ENCODE data around the gene SULF2. TPM values are rescaled to one million over a fixed set of nuclear protein-coding genes. Genes with fewer than 3 reads are reported as not detected.
"Not testable (repeated sequence)": the region's sequence is repeated elsewhere in the genome, so short reads cannot be mapped to it uniquely, and the experiment has no call there.

The SULF2 gene
- total RNA-seq, 1 donor = 74.7 TPM

- Histone ChIP-seq H3K4me3 (ENCODE audit: low read length) (no peak overlapping the region), H3K9me3 (ENCODE audit: low read depth, low read length) (no peaks in the 10 kb centered on the region), H3K4me1 (ENCODE audit: insufficient read depth, low read length) (peaks cover 6% of the 10 kb centered on the region)
Measured at GRCh38 chr20:47795214-47795907, 10.1 kb upstream of the SULF2 start.

GRCh38 chr20:47794264-47794663 lies 9.0 kb upstream of the SULF2 start:
- not testable (repeated sequence) for H3K9me3 ChIP-seq (ENCODE audit: low read depth, low read length); H3K4me1 ChIP-seq (ENCODE audit: insufficient read depth, low read length); H3K4me3 ChIP-seq (ENCODE audit: low read length); H3K27me3 ChIP-seq (ENCODE audit: insufficient read depth, low read length)

More at GRCh38 chr20:47795214-47795907, 10.1 kb upstream of the SULF2 start:
- H3K27me3 ChIP-seq (ENCODE audit: insufficient read depth, low read length) = no peaks in the 10 kb centered on the region

- peaks cover 4% of the 10 kb centered on the region for H3K4me1 ChIP-seq (ENCODE audit: insufficient read depth, low read length)
- no peaks in the 10 kb centered on the region for H3K9me3 ChIP-seq (ENCODE audit: low read depth, low read length)
- peaks cover 16% of the 10 kb centered on the region for H3K27me3 ChIP-seq (ENCODE audit: insufficient read depth, low read length)
- no peak overlapping the region for H3K4me3 ChIP-seq (ENCODE audit: low read length)
Measured at GRCh38 chr20:47792021-47792618, 6.8 kb upstream of the SULF2 start.

GRCh38 chr20:47791084-47791599 lies 5.9 kb upstream of the SULF2 start:
- Histone ChIP-seq H3K4me3 (ENCODE audit: low read length) (no peak overlapping the region), H3K9me3 (ENCODE audit: low read depth, low read length) (no peaks in the 10 kb centered on the region), H3K4me1 (ENCODE audit: insufficient read depth, low read length) (peaks cover 8% of the 10 kb centered on the region), H3K27me3 (ENCODE audit: insufficient read depth, low read length) (peaks cover 22% of the 10 kb centered on the region)

GRCh38 chr20:47790580-47790965 lies 5.3 kb upstream of the SULF2 start:
- Histone ChIP-seq H3K27me3 (ENCODE audit: insufficient read depth, low read length) (peaks cover 22% of the 10 kb centered on the region), H3K4me3 (ENCODE audit: low read length) (no peak overlapping the region), H3K4me1 (ENCODE audit: insufficient read depth, low read length) (peaks cover 8% of the 10 kb centered on the region)

GRCh38 chr20:47789764-47790579 lies 4.7 kb upstream of the SULF2 start:
- Histone ChIP-seq H3K4me3 (ENCODE audit: low read length) (no peak overlapping the region), H3K9me3 (ENCODE audit: low read depth, low read length) (no peaks in the 10 kb centered on the region), H3K27me3 (ENCODE audit: insufficient read depth, low read length) (peaks cover 22% of the 10 kb centered on the region), H3K4me1 (ENCODE audit: insufficient read depth, low read length) (peaks cover 8% of the 10 kb centered on the region)

More at GRCh38 chr20:47790580-47790965, 5.3 kb upstream of the SULF2 start:
- H3K9me3 ChIP-seq (ENCODE audit: low read depth, low read length) = no peaks in the 10 kb centered on the region

- Histone ChIP-seq H3K4me3 (ENCODE audit: low read length) (no peak overlapping the region), H3K4me1 (ENCODE audit: insufficient read depth, low read length) (peaks cover 14% of the 10 kb centered on the region), H3K9me3 (ENCODE audit: low read depth, low read length) (no peaks in the 10 kb centered on the region), H3K27me3 (ENCODE audit: insufficient read depth, low read length) (peaks cover 26% of the 10 kb centered on the region)
Measured at GRCh38 chr20:47789081-47789763, 3.9 kb upstream of the SULF2 start.

GRCh38 chr20:47788741-47789080 lies 3.4 kb upstream of the SULF2 start:
- Histone ChIP-seq H3K4me1 (ENCODE audit: insufficient read depth, low read length) (peaks cover 19% of the 10 kb centered on the region), H3K27me3 (ENCODE audit: insufficient read depth, low read length) (peaks cover 31% of the 10 kb centered on the region)

GRCh38 chr20:47786765-47787107 lies 1.5 kb upstream of the SULF2 start:
- H3K4me1 ChIP-seq (ENCODE audit: insufficient read depth, low read length) = peaks cover 32% of the 10 kb centered on the region
- H3K27me3 ChIP-seq (ENCODE audit: insufficient read depth, low read length) = peaks cover 43% of the 10 kb centered on the region
- H3K4me3 ChIP-seq (ENCODE audit: low read length) = no peak overlapping the region
- no peaks in the 10 kb centered on the region for H3K9me3 ChIP-seq (ENCODE audit: low read depth, low read length)

More at GRCh38 chr20:47788741-47789080, 3.4 kb upstream of the SULF2 start:
- H3K9me3 ChIP-seq (ENCODE audit: low read depth, low read length) = no peaks in the 10 kb centered on the region
- H3K4me3 ChIP-seq (ENCODE audit: low read length) = no peak overlapping the region

GRCh38 chr20:47785854-47786764 lies 828 bp upstream of the SULF2 start:
- H3K4me1 ChIP-seq (ENCODE audit: insufficient read depth, low read length) = peaks cover 35% of the 10 kb centered on the region
- H3K4me3 ChIP-seq (ENCODE audit: low read length) = peak overlapping the region; percentile 42
- no peaks in the 10 kb centered on the region for H3K9me3 ChIP-seq (ENCODE audit: low read depth, low read length)
- peaks cover 43% of the 10 kb centered on the region for H3K27me3 ChIP-seq (ENCODE audit: insufficient read depth, low read length)

- peaks cover 40% of the 10 kb centered on the region for H3K27me3 ChIP-seq (ENCODE audit: insufficient read depth, low read length)
- H3K4me3 ChIP-seq (ENCODE audit: low read length) = peak overlapping the region; percentile 50
- H3K4me1 ChIP-seq (ENCODE audit: insufficient read depth, low read length) = peaks cover 35% of the 10 kb centered on the region
- H3K9me3 ChIP-seq (ENCODE audit: low read depth, low read length) = no peaks in the 10 kb centered on the region
Measured at GRCh38 chr20:47784599-47785310, 526 bp downstream of the SULF2 start.

GRCh38 chr20:47783828-47784598 lies 1.3 kb downstream of the SULF2 start:
- H3K9me3 ChIP-seq (ENCODE audit: low read depth, low read length) = no peaks in the 10 kb centered on the region
- peak overlapping the region; percentile 50 for H3K4me3 ChIP-seq (ENCODE audit: low read length)
- H3K27me3 ChIP-seq (ENCODE audit: insufficient read depth, low read length) = peaks cover 39% of the 10 kb centered on the region
- peaks cover 35% of the 10 kb centered on the region for H3K4me1 ChIP-seq (ENCODE audit: insufficient read depth, low read length)

GRCh38 chr20:47782920-47783552 lies 2.2 kb downstream of the SULF2 start:
- Histone ChIP-seq H3K4me1 (ENCODE audit: insufficient read depth, low read length) (peaks cover 35% of the 10 kb centered on the region), H3K4me3 (ENCODE audit: low read length) (no peak overlapping the region), H3K9me3 (ENCODE audit: low read depth, low read length) (no peaks in the 10 kb centered on the region), H3K27me3 (ENCODE audit: insufficient read depth, low read length) (peaks cover 34% of the 10 kb centered on the region)

Measured in mononuclear cell (primary cell).